HG03575 (cell line): ENCODE measurements around the gene COLEC11.
"Not testable (repeated sequence)": the region's sequence is repeated elsewhere in the genome, so short reads cannot be mapped to it uniquely, and the experiment has no call there.

Experiments
- ATAC-seq: cut with Tn5 transposase; IDR thresholded peaks from one replicate; pipeline ENCODE4 v1.9.1; 2021; ENCODE audit not compliant: unreplicated experiment, insufficient number of reproducible peaks, low FRiP score; ENCODE audit errors: extremely low read depth

The COLEC11 gene

DNA sequence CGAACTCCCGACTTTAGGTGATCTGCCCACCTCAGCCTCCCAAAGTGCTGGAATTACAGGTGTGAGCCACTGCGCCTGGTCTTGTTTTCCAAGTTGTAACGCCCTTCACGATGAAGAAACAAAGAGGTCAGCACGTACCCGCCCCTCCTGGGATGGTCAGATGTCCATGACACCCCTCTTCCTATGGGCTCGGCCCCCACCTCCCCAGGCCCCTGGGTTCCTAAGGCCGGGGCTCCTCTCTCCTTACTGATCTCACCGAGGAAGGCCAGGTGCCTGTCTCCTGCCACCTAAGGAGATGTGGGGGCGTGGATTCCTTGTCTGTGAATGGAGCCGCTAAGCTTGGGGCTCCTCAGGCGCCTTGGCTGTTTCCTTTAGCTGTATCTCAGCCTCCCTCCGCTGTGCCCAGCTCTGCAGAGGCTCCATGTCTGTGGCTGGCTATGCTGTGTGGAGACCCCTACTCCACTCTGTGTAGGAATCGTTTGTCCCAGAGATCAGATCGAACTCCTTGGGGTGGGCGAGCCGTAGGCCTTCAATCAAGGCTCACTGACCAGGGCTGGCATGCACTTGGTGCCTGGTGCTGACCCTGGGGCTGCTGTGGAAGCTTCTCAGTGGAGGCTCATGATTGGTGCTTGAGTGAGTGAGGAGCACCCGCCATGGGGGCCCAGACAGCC lies 8.8 kb downstream of the COLEC11 start:
- no peak for ATAC-seq

DNA sequence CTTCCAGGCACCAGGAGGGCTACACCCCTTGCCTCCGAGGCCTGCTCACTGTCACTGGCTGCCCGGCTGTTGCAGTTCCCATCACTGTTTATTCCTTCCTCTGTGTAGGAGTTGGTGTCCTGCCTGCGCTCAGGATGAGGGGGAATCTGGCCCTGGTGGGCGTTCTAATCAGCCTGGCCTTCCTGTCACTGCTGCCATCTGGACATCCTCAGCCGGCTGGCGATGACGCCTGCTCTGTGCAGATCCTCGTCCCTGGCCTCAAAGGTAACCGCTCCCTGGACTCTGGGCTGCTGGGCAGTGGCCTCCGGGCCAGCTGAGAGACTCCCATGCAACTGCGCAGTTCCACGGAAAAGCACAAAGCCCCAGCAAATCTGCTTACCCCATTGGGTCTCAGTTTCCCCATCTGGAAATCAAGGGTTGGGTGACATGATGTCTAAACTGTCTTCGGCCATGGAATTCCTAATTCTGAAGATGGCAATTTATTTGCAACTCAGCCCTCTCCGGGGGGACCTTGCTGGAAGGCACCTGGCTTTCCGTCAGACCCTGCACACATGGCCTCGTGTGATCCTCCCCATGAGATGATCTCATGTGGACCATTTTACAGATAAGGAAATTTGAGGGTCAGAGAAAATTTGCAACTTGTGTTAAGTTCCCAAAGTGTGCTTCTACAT lies 9.4 kb downstream of the COLEC11 start:
- ATAC-seq: no peak

DNA sequence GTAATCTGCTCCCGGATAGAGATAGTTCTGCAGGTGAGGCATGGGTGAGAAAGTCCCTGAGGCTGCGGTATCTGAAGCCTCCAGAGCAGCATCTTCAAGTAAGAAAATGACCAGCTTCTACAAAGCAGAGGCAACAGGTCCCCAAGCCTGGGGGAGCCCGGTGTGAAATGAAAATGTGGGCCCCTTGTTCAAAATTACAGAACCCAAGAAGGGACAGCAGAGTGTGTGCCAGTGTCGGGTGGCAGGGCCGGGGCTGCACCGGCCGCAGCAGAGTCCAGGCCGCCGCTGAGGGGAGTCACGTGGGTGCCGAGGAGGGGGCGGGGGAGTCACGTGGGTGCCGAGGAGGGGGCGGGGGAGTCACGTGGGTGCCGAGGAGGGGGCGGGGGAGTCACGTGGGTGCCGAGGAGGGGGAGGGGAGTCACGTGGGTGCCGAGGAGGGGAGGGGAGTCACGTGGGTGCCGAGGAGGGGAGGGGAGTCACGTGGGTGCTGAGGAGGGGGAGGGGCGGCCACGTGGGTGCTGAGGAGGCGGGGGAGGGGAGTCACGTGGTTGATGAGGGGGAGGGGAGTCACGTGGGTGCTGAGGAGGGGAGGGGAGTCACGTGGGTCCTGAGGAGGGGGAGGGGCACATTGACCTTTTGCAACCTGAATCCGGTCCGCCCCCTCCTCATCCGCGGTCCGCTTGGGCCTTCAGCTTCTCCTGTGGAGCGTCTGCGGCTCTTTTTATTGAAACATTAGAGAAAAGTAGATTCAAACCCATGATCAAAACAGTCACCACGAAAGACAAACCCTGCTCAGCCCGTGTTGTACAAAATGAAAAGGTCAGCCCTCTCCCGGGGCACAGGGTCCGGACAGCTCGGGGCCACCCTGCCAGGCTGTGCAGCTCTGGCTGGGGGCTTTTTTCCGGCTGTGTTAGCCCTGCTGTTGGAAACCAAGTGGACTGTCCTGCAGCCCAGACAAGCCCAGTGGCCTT lies 10.4 kb downstream of the COLEC11 start:
- ATAC-seq: no peak

DNA sequence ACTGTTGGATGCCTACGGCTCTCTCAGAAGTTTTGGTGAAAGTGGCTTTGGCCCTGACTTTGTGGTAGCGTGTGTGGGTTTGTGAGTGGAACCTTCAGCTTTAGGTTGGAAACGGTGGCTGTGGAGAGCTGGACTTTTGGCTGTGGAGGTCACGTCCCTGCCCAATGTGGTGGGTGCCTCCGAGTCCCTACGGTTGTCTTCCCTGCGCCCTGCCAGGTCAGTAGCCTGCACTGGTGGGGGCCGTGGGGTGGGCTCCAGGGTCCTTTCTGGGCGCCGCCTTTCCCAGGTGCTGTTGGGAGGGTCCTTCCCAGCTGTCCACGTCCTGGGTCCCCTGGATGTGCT lies 11.1 kb downstream of the COLEC11 start:
- ATAC-seq: no peak

DNA sequence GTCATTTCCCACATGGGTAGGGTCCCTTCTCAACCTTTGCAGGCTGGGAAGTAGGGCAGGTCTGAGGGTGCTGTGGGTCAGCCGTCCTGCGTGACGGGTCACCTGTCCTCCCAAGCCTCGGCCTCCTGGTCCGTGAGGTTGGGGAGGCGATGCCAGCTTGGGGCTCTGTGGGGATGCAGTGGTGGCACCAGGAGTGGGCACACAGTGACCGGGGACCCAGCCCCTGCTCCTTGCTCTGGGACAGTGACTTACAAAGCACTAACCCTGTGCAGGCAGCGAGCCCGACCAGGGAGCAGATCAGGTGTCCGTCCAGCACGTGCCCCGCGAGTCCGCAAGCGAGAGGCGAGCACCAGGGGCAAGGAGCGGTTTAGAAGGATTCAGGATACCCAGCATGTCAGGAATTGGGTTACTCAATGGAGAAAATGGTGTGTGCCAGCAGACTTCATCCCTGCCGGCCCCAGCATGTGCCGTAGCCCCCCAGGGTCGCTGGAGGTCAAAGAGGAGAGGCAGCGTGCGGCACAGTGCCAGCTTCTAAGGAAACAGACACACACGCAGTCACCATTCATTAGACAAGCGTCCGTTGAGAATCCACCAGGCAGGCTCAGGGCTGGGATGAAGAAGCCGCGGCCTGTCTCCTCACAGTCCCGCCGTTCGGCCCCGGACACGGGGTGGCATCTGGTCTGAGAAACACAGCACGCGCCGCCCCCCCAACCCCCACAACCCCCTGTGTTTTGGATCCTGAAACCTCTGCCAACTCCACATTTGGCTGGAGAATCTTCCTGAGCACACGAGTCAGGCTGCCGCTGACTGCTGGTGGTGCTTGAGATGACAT lies 11.7 kb downstream of the COLEC11 start:
- no peak for ATAC-seq

DNA sequence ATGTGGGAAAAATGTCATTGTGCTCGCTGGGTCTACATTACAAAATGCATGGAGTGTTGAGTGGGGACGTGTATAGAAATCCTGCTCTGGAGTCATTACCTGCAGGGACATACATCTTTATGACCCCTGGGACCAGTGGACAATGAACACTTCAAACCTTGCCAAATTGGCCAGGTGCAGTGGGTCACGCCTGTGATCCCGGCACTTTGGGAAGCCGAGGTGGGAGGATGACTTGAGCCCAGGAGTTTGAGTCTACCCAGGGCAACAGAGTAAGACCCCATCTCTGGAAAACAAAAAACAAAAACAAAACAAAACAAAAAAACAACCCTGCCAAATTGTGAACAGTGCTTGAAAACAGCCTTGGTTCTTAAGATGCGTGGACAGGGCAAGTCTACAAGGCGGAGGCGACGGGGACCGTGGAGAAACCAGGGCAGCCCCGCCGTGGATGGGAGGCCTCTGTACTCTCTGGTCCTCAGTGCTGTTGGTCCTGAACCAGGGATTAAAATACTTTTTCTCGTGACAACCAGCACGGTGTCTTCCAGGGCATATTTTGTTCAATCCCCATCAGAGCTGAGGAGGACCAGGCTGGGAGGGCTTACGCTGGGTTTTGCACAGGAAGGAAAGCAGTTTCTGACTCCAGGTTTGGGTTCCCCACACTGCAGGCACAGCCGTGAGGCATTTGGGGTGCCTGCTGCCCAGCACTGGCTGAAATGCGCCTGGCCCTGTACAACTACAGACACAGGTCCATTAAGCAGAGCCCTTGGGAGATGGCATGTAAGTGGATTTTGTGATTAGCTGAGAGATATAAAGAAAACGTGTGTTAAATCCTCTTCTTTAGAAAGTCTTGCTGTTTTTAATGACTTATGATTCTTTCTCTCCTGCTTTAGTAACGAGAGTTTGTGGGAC lies 13.7 kb downstream of the COLEC11 start:
- no peak for ATAC-seq

DNA sequence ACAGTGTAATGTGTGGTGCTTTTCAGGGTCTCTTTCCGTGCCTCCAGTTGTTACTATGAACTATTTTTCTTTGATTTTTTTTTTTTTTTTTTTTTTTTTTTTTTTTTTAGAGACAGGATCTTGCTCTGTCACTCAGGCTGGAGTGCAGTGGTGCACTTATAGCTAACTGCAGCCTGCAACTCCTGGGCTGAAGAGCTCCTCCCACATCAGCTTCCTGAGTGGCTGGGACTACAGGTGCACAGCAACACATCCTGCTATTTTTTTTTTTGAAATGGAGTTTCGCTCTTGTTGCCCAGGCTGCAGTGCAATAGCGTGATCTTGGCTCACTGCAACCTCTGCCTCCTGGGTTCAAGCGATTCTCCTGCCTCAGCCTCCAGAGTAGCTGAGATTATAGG lies 14.4 kb downstream of the COLEC11 start:
- ATAC-seq: not testable (repeated sequence)

DNA sequence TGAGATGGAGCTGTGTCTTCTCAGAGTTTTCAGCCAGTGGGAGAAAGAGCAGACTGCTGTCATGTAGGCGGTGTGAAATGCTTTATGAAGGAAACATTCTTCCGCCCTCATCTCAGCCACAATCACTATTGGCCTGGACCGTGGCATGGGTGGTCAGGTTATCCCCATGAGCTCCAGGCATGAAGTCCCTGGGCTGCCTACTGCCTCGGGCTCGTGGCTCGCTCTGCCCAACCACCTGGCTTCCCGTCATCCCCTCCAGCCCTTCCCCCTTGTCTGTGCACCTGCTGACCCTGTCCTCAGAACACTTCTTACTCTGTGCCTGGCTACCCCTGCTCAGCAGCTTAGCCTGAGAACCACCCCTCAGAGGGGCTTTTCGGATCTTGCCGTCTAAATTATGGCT lies 15.5 kb downstream of the COLEC11 start:
- ATAC-seq: no peak

DNA sequence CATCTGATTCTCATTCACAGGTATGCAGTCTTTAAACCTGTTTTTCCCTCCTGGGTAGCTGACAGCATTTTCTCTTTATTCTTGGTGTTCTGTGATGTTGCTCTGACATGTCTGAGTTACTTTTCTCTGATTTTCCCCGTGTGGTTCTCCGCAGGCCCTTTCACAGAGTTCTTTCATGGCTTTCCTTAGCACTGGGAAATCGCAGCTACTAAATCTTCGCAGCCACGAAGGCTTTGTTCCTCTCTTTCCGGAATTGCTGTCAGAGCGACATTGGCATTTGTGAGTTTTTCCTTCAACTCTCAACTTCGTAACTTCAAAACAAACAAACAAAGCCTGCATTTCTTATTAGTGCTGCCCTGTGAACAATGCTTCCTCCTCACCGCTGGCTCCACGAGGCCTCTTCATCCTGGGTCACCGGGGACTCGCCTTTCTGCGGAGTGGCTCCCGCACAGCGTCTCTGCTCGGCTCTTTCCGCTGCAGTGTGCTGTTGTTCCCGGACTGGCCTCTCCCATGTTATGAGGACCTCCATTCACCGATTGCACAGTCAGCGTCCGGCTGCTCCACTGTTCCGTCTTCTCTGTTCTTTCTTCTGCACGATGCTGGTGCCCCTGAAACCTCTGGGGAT lies 16.1 kb downstream of the COLEC11 start:
- no peak for ATAC-seq

DNA sequence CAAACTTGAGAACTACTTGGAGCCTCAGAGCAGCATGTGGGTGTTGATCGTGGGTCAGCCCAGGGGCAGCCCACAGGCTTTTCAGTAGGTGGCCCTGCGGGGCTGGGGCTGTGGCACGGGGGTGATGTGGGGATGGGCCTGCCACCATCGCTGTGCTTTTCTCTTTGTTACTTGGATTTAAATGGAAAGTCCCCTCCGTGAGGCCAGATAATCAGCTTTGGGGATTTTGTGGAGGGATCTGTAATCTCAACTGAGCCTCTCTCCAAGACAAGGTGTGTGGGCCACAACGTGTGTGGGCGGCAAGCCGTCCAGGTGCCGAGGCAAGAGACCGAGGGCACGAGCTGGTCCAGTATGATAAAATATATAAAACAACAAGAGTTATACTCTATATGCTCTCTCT lies 16.7 kb downstream of the COLEC11 start:
- no peak for ATAC-seq

DNA sequence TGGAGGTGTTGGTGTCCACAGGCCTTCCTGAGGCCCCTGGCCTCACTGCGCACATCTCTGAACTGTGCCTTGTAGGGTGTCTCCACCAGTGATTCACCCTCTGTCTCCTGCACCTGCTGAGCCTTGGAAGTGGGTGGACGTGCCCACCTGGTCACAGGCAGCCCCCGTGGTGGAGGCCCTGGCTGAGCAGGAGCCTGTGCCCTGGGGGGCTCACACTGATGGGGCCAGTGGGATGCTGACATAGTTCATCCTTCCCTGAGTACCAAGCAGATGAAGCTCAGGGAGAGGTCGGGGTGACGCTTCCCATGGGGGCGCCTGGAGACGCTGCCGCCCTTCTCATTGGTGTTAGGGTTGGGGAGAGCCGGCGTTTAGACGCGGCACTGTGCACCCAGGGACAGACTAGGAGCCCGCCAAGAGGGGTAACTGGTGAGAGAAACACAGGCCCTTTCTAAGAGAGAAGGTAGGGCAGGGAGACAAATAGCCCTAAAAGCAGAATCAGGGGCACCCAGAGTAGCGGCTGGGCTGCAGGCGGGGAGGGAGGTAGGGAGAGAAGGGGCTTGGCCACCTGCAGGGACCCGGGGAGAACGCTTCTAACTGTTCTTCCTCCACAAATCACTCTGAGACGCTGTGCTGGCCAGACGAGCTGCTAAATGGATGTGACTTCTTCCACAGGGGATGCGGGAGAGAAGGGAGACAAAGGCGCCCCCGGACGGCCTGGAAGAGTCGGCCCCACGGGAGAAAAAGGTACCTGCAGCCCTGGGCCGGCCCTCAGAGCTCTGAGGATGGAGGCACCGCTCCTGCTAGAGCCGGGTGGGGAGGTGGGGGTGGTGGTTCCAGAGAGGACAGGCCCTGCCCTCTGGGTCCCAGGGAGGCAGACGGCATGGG lies 18.0 kb downstream of the COLEC11 start:
- ATAC-seq: no peak

DNA sequence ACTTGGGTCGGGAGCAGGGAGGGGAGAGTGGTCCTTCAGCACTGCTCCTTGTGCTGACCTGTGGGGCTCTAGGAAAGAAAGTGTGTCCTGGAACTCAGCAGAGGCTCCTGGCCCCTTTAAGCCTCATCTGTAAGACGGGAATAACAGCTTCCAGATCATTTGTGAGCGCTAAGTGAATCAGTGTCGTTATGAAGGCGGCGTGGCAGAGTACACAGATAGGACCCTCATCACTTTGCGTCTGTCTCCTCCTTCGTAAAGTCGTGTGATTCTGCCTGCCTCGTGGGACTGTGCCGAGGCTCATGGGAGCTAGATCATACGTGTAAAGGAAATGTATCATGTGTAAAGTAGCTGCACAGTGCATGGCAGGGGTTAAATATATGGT lies 18.6 kb downstream of the COLEC11 start:
- ATAC-seq: no peak

DNA sequence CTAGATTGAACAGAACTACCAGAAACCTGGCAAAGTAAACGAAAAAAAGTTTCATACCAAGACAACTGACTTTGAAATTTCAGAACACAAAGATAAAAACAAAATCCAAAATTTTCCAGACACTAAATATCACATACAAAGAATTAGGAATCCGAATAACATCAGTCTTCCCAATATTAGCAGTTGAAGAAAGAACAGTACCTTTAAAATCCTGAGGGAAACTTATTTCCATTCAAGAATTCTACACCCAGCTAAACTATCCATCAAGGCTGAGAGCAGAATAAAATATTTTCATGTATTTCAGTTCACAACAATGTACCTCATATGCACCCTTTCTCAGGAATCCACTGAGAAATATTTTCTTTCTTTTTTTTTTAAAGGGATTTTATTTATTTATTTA lies 19.8 kb downstream of the COLEC11 start:
- ATAC-seq: not testable (repeated sequence)

DNA sequence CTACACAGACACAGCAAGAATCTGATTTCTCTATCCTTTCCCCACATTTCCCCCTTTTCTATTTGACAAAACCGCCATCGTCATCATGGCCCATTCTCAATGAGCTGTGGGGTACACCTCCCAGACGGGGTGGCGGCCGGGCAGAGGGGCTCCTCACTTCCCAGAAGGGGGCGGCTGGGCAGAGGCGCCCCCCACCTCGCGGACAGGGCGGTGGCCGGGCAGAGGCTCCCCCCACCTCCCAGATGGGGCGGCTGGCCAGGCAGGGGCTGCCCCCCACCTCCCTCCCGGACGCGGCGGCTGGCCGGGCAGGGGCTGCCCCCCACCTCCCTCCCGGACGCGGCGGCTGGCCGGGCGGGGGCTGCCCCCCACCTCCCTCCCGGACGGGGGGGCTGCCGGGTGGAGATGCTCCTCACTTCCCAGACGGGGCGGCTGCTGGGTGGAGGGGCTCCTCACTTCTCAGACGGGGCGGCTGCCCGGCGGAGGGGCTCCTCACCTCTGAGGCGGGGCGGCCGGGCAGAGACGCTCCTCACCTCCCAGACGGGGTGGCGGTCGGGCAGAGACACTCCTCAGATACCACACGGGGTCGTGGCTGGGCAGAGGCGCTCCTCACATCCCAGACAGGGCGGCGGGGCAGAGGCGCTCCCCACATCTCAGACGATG lies 20.8 kb downstream of the COLEC11 start:
- ATAC-seq: not testable (repeated sequence)

DNA sequence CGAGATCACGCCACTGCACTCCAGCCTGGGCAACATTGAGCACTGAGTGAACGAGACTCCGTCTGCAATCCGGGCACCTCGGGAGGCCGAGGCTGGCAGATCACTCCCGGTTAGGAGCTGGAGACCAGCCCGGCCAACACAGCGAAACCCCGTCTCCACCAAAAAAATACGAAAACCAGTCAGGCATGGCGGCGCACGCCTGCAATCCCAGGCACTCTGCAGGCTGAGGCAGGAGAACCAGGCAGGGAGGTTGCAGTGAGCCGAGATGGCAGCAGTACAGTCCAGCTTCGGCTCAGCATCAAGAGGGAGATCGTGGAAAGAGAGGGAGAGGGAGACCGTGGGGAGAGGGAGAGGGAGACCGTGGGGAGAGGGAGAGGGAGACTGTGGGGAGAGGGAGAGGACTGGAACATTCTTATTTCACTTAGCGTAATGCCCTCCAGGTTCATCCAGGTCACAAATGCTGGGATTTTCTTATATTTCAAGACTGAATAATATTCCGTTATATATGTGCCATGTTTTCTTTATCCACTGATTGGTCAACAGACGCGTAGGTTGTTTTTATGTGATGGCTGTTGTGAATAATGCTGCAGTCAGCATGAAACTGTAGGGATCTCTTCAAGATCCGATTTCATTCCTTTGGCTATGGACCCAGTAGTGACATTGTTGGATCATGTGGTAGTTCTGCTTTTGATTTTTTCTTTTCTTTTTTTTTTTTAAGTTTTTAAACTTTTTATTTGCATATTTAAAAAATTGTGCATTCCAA lies 21.7 kb downstream of the COLEC11 start:
- not testable (repeated sequence) for ATAC-seq
